T47D (cell line): ENCODE measurements around the gene AKAP10.
"Not testable (repeated sequence)": the region's sequence is repeated elsewhere in the genome, so short reads cannot be mapped to it uniquely, and the experiment has no call there.

Experiments
- DNase-seq, 2 experiments: peaks; one replicate each; pipeline versions ENCODE4 v3.0.0 to v3.0.0-alpha.2; 2011 to 2012; ENCODE audit warnings: low read depth in 1 of 2, low spot score in 1 of 2
- JUND ChIP-seq: IDR thresholded peaks from 2 replicates; pipeline ENCODE4 v1.6.1; 2012; ENCODE audit warnings: low read depth
- in situ Hi-C: cut with HindIII; loops from 2 replicates; pipeline ENCODE4 v1.10.0; 2016; ENCODE audit warnings: low sequenced_read_pairs, low pct_unique_long_range_greater_than_20kb

The AKAP10 gene

DNA sequence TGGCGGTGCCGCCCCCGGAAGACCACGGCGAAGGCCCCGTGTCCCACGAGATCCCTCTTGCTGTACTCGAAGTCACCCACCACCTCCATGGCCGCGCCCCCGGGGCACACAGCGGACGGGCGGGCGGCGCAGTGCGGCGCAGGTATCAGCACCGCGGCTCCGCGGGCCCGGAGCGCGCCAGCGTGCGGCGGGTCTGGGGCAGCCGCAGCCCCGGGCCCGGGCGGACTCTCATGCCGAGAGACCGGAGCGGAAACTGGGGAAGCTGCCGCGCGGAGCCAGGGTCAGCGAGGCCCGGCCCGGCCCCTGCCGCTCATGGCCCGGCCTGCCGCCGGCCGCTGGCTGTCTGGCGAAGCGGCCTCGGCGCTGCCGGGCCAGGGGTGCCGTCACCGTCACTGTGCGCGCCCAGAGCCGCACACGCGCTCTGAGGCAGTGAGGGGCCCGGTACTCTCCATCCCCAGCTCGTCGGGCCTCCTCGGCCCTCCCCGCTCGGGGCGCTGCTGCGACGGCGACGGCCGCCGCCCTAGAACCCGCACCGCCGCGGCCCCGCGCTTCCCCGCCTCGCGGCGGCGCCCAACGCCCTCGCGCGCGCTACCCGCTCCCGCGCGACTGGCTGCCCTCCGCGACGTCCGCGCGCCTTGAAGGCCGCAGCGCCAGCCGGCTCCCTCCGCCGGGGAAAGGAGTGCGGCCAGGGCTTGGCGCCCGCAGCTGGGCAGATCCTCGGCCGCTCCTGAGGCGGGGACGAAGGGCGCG lies 110.1 kb downstream of the AKAP10 start, which contains the start of gene ULK2:
Gene ULK2, minus strand, starts transcription at position 608 of the 750 bp plus-strand sequence. Its CDS starts 519 bp downstream, at position 89.
- in situ Hi-C loops: no loop called here
- no peak for TF ChIP-seq JUND
- peak; percentile 74 to 91 for DNase-seq

- in situ Hi-C loops: no loop called here
- DNase-seq: peak; percentile 70 to 73
- no peak for TF ChIP-seq JUND
Measured at GRCh38 chr17:19867079-19867328, 110.6 kb downstream of the AKAP10 start.

- no peak for TF ChIP-seq JUND
- DNase-seq: no peak
- in situ Hi-C loops: no loop called here
Measured at GRCh38 chr17:19865021-19865420, 112.6 kb downstream of the AKAP10 start.

GRCh38 chr17:19860647-19861177 lies 116.9 kb downstream of the AKAP10 start:
- DNase-seq, in situ Hi-C loops: not testable (repeated sequence)

DNA sequence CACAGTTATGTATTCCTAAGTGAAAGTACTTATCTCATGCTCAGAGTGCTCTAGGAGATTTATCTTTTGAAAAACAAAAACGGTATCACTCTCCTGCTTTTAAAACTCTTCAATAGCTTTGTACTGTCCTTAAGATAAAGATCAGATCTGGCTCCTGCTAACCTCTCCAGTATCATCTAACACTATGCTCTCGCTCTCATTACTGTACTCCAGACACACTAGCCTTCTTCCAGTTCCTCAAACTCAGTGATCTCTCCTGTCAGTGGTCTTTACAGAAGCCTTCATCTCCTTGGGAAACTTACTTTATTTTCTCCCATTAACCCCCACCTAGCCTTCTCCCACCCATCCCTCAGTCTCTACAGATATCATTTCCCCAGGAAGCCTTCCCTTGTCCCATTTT lies 120.0 kb downstream of the AKAP10 start:
- TF ChIP-seq JUND: no peak
- no peak for DNase-seq
- in situ Hi-C loops: no loop called here
